IMR-90 (cell line): ENCODE results near the gene GMPR.

ENCODE experiments used
- CTCF ChIP-seq: conservative IDR thresholded peaks from 2 replicates; pipeline ENCODE4 v1.5.1; 2012; ENCODE audit warnings: mild to moderate bottlenecking, low read depth, low read length, improper control_type of control experiment
- MXI1 ChIP-seq: IDR thresholded peaks from 2 replicates; pipeline ENCODE4 v1.6.1; 2012; ENCODE audit warnings: low read depth, mild to moderate bottlenecking, low read length, moderate library complexity, borderline replicate concordance
- POLR2A ChIP-seq: IDR thresholded peaks from 2 replicates; pipeline ENCODE4 v1.6.1; 2012; ENCODE audit warnings: mild to moderate bottlenecking, low read depth, low read length
- SMC3 ChIP-seq: fragments of 150-350 bp; IDR thresholded peaks from 2 replicates; pipeline ENCODE4 v1.6.1; 2016; ENCODE audit warnings: low read depth, mild to moderate bottlenecking, antibody characterized with exemption, low read length, moderate library complexity

- no peak for TF ChIP-seq CTCF
- TF ChIP-seq SMC3: no peak
- no peak for TF ChIP-seq POLR2A
- TF ChIP-seq MXI1: no peak
Measured at GRCh38 chr6:16326531-16326930, 88.1 kb downstream of the GMPR start.
